OCI-LY7 (cell line): ENCODE measurements around the gene CFAP54. TPM values are rescaled to one million over a fixed set of nuclear protein-coding genes. Genes with fewer than 3 reads are reported as not detected.

Source experiments
- BruUV-seq: library from RNA; stranded (reverse); fragments of 400-500 nt; replicated peaks from 2 replicates; lab custom pipeline; 2021; lab: Mats Ljungman, UMichigan
- CTCF ChIA-PET: fragments of 300-600 bp; sonication (Branson Sonifier 250); formaldehyde crosslinking; loops from one replicate; lab custom pipeline; 2022; ENCODE audit warnings: antibody characterized with exemption; ENCODE audit not compliant: unreplicated experiment; lab: Charles Lee
- POLR2A ChIA-PET: fragments of 300-600 bp; sonication (Branson Sonifier 250); formaldehyde crosslinking; loops from one replicate; lab custom pipeline; 2022; ENCODE audit warnings: antibody characterized with exemption; lab: Charles Lee
- DNase-seq: peaks from one replicate; pipeline ENCODE4 v3.0.0-alpha.2; 2015; ENCODE audit warnings: low spot score
- H2AFZ ChIP-seq: fragments of 200-600 bp; sonication (generic), shearing (Covaris generic); 2 replicates; pipeline ENCODE4 v1.6.1; 2014; ENCODE audit warnings: mild to moderate bottlenecking, antibody characterized with exemption, low read length, moderate library complexity
- H3K27ac ChIP-seq: fragments of 200-600 bp; sonication (generic); 2 replicates; pipeline ENCODE4 v1.5.1; 2014; ENCODE audit warnings: mixed run types, low read depth, mild to moderate bottlenecking, moderate library complexity, low read length, inconsistent platforms; ENCODE audit not compliant: poor library complexity, severe bottlenecking
- H3K36me3 ChIP-seq: fragments of 200-600 bp; sonication (generic); 2 replicates; pipeline ENCODE4 v1.6.1; 2014; ENCODE audit warnings: mild to moderate bottlenecking, antibody characterized with exemption, low read length, moderate library complexity, mixed read lengths; ENCODE audit not compliant: insufficient read depth
- H3K4me1 ChIP-seq: fragments of 200-600 bp; sonication (generic); 2 replicates; pipeline ENCODE4 v1.5.1; 2014; ENCODE audit warnings: mild to moderate bottlenecking, low read length; ENCODE audit not compliant: insufficient read depth, poor library complexity, severe bottlenecking
- H3K4me2 ChIP-seq: fragments of 200-600 bp; sonication (generic); 2 replicates; pipeline ENCODE4 v1.6.1; 2014; ENCODE audit warnings: mild to moderate bottlenecking, low read length
- H3K4me3 ChIP-seq: fragments of 200-600 bp; sonication (generic); 2 replicates; pipeline ENCODE4 v1.5.1; 2014; ENCODE audit warnings: mild to moderate bottlenecking, low read depth, low read length; ENCODE audit not compliant: poor library complexity, severe bottlenecking
- H3K79me2 ChIP-seq: fragments of 200-600 bp; sonication (generic); 2 replicates; pipeline ENCODE4 v1.6.1; 2016; ENCODE audit warnings: low read depth, mild to moderate bottlenecking, low read length, moderate library complexity, mixed read lengths; ENCODE audit not compliant: insufficient read depth
- H3K9me2 ChIP-seq: fragments of 200-600 bp; sonication (generic); 2 replicates; pipeline ENCODE4 v1.6.1; 2016; ENCODE audit warnings: mild to moderate bottlenecking, low read length, mixed read lengths; ENCODE audit not compliant: insufficient read depth
- H3K9me3 ChIP-seq: fragments of 200-600 bp; sonication (generic); 2 replicates; pipeline ENCODE4 v1.6.1; 2014; ENCODE audit warnings: mild to moderate bottlenecking, mixed run types, low read length, mixed read lengths
- H4K20me1 ChIP-seq: fragments of 200-600 bp; sonication (generic); 2 replicates; pipeline ENCODE4 v1.6.1; 2014; ENCODE audit warnings: mild to moderate bottlenecking, antibody characterized with exemption, low read length, moderate library complexity, mixed read lengths; ENCODE audit not compliant: insufficient read depth
- CTCF ChIP-seq: fragments of 200-600 bp; sonication (generic); conservative IDR thresholded peaks from 2 replicates; pipeline ENCODE4 v1.5.1; 2014; ENCODE audit warnings: mild to moderate bottlenecking, antibody characterized with exemption, low read length, moderate library complexity, mixed read lengths
- EZH2phosphoT487 ChIP-seq: fragments of 200-600 bp; sonication (generic); IDR thresholded peaks from 2 replicates; pipeline ENCODE4 v1.6.1; 2018; ENCODE audit warnings: low read depth, borderline replicate concordance, mild to moderate bottlenecking, mixed run types, antibody characterized with exemption, low read length, moderate library complexity, mixed read lengths
- intact Hi-C: fragments of 100-400 bp; cut with micrococcal nuclease; formaldehyde crosslinking; loops from one replicate; pipeline ENCODE4 v1.10.0; 2022; ENCODE audit not compliant: unreplicated experiment
- total RNA-seq, 2 experiments: library from RNA; depleted of rRNA in 1 of 2; stranded (reverse); fragments of >200 nt in 1 of 2; shearing (Covaris generic) in 1 of 2; gene quantifications; 2 replicates each; pipeline ENCODE4 v1.2.3, GENCODE V29; 2014 to 2022

CFAP54 gene
- total RNA-seq, 2 experiments from 2014 or later, result 0.53 TPM; not detected in 1

GRCh38 chr12:96466939-96467751 lies 22.2 kb upstream of the CFAP54 start:
- H4K20me1 ChIP-seq, result no peaks in the 10 kb centered on the region
- ChIA-PET CTCF (no interaction called here), POLR2A (interaction anchor here (0.5 to 1.5 kb wide), 3 partner anchors 10 to 334 kb away, joined by 3 to 4 read pairs (median 3); no protein-coding TSS in a partner anchor)
- H3K9me2 ChIP-seq, result no peaks in the 10 kb centered on the region
- H3K36me3 ChIP-seq, result no peaks in the 10 kb centered on the region
- no peak for DNase-seq
- H3K79me2 ChIP-seq, result no peaks in the 10 kb centered on the region
- H3K4me1 ChIP-seq, result no peaks in the 10 kb centered on the region
- H3K4me3 ChIP-seq, result no peak overlapping the region
- H3K9me3 ChIP-seq, result peaks cover 9% of the 10 kb centered on the region; the same call in 1 of the 2 replicates
- BruUV-seq, result no TSS peak
- H3K27ac ChIP-seq, result no peak overlapping the region
- intact Hi-C loops, result no loop called here
- TF ChIP-seq EZH2phosphoT487 (no peak), CTCF (no peak)
- H3K4me2 ChIP-seq, result no peak overlapping the region
- no peak overlapping the region for H2AFZ ChIP-seq

- H3K36me3 ChIP-seq, result no peaks in the 10 kb centered on the region
- no peak for DNase-seq
- H3K4me3 ChIP-seq, result no peak overlapping the region
- no peak overlapping the region for H3K4me2 ChIP-seq
- peaks cover 9% of the 10 kb centered on the region; the same call in 1 of the 2 replicates for H3K9me3 ChIP-seq
- TF ChIP-seq CTCF (no peak), EZH2phosphoT487 (no peak)
- POLR2A ChIA-PET, result no interaction called here
- intact Hi-C loops, result no loop called here
- no peak overlapping the region for H2AFZ ChIP-seq
- no peaks in the 10 kb centered on the region for H3K9me2 ChIP-seq
- H3K4me1 ChIP-seq, result no peaks in the 10 kb centered on the region
- no TSS peak for BruUV-seq
- no peaks in the 10 kb centered on the region for H4K20me1 ChIP-seq
- H3K27ac ChIP-seq, result no peak overlapping the region
- CTCF ChIA-PET, result no interaction called here
- H3K79me2 ChIP-seq, result no peaks in the 10 kb centered on the region
Observed at GRCh38 chr12:96471368-96472050, 17.9 kb upstream of the CFAP54 start.
